ENCODE measurements around the gene ARMH1.

Gene ARMH1

DNA sequence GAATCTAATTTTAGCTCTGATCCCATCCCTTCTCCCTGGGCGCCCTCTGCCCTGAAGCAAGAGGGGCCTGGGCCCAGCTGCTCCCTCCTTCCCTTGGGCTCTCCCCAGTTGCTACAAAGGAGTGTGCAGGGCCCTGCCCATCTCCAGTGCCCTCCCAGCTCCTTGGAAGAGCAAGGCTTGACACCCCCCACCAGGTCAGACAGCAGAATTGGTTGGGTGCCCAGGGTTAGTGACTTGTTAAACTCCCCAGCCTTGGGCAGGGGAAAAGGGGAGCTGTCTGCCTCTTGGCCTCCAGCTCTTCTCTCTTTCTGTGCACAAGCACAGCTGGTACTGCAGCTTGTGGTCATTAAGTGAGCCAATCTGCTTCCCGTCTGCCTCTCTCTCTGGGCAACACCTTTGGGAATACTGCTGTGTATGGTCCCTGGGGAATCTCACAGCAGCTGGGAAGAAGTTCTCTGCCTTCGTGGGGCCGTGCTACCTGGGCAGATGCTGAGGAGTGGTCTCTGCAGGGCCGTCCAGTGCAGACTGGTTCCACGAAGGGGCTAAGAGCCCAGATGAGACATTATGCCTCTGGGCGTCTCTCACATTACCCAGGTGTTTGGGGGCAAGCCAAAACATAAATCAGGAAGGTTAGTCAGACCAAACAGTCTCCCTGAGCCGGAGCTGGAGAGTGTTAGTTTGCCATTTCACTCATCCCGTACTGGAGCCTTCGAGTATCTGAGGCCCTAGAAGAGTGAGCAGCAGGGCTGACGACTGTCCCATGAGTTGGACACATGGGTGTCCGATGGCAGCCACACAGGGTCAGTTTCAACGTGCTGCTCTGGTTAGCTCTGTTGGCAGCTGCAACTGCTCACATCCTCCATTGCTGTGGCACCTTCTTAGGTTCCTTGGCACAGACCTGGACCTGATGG lies 37.6 kb upstream of the ARMH1 start:
- no peak overlapping the region for H3K9ac ChIP-seq (ENCODE audit: low read length)
- no peak overlapping the region for H3K27ac ChIP-seq (ENCODE audit: low read depth, low read length)
- H3K36me3 ChIP-seq (ENCODE audit: control insufficient read depth, insufficient read depth, low read length), result peaks cover 88% of the 10 kb centered on the region
- H3K4me1 ChIP-seq (ENCODE audit: control insufficient read depth, insufficient read depth, low read length), result peaks cover 11% of the 10 kb centered on the region
- H3K27me3 ChIP-seq (ENCODE audit: control insufficient read depth, insufficient read depth, low read length), result no peaks in the 10 kb centered on the region
- no peaks in the 10 kb centered on the region for H3K9me3 ChIP-seq (ENCODE audit: control insufficient read depth, insufficient read depth, low read depth, low read length)
- H3K4me3 ChIP-seq (ENCODE audit: low read depth, low read length), result no peak overlapping the region

DNA sequence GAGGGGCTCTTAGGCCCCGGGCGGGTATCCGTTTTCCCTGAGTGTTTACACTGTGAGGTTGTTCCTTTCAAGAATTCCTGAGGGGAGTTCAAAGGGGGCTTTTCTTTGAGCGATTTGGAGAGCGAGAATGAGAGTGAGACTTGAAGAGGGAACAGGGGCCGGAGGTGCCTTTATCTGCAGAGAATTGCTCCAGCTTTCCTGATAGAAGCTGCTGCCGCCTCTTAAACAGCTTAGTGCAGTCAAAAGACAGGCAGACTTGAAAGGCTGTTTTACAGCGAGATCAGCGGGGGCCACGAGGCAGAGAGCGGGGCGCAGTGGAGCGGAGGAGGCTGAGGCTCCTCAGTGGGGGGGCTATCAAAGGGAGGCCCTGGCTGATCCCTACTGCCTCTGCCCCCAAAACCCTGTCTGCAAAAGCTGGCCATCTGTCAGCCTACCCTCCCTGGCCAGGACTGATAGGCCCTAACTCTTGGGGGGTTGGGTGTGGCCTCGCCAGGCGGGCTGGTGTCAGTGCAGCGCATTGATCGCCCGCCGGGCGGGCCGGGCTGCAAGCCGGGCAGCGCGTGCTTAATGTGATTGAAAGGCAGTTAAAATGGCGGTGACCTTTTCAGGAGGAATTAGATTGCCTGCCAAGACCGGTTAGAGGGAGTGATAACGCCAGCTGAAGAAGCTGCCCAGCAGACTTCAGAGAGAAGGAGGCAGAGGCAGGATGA lies 36.7 kb upstream of the ARMH1 start:
- Histone ChIP-seq H3K4me1 (ENCODE audit: control insufficient read depth, insufficient read depth, low read length) (peaks cover 6% of the 10 kb centered on the region), H3K27me3 (ENCODE audit: control insufficient read depth, insufficient read depth, low read length) (no peaks in the 10 kb centered on the region), H3K36me3 (ENCODE audit: control insufficient read depth, insufficient read depth, low read length) (peaks cover 97% of the 10 kb centered on the region), H3K27ac (ENCODE audit: low read depth, low read length) (no peak overlapping the region), H3K4me3 (ENCODE audit: low read depth, low read length) (no peak overlapping the region), H3K9me3 (ENCODE audit: control insufficient read depth, insufficient read depth, low read depth, low read length) (no peaks in the 10 kb centered on the region), H3K9ac (ENCODE audit: low read length) (no peak overlapping the region)

DNA sequence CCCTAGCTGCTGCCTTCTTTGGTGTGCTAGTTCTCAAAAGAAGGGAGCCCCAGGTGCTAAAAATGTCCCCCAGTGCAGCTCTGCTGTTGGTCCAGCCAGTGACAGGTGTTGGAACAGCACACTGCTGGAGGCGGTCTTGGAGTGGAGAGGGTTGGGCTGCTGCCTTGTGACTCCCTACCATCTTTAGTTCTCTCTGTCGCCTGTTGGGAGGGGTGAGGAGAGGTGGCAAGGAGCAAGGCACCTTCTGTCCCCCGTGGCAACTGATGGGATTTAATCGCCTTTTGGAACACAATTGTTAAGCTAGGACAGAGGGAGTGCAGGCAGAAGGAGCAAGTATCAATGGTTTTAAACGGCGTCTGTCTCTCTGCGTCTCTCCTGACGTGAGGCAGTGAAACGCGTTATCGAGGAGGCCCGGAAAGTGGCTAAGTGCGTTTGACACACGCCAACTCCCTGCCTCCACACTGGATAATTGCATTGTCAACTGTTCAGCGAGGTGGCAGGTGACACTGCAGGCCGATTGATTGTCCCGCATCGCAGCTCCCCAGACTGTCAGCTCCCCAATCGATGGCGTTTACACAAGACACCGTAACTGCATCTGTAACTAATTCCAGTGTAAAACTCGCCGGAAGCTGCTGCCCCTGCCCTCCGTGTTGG lies 34.2 kb upstream of the ARMH1 start:
- H3K4me1 ChIP-seq (ENCODE audit: control insufficient read depth, insufficient read depth, low read length), result no peaks in the 10 kb centered on the region
- no peaks in the 10 kb centered on the region for H3K27me3 ChIP-seq (ENCODE audit: control insufficient read depth, insufficient read depth, low read length)
- no peak overlapping the region for H3K27ac ChIP-seq (ENCODE audit: low read depth, low read length)
- peaks cover 96% of the 10 kb centered on the region for H3K36me3 ChIP-seq (ENCODE audit: control insufficient read depth, insufficient read depth, low read length)
- H3K9me3 ChIP-seq (ENCODE audit: control insufficient read depth, insufficient read depth, low read depth, low read length), result no peaks in the 10 kb centered on the region
- H3K9ac ChIP-seq (ENCODE audit: low read length), result no peak overlapping the region
- no peak overlapping the region for H3K4me3 ChIP-seq (ENCODE audit: low read depth, low read length)

DNA sequence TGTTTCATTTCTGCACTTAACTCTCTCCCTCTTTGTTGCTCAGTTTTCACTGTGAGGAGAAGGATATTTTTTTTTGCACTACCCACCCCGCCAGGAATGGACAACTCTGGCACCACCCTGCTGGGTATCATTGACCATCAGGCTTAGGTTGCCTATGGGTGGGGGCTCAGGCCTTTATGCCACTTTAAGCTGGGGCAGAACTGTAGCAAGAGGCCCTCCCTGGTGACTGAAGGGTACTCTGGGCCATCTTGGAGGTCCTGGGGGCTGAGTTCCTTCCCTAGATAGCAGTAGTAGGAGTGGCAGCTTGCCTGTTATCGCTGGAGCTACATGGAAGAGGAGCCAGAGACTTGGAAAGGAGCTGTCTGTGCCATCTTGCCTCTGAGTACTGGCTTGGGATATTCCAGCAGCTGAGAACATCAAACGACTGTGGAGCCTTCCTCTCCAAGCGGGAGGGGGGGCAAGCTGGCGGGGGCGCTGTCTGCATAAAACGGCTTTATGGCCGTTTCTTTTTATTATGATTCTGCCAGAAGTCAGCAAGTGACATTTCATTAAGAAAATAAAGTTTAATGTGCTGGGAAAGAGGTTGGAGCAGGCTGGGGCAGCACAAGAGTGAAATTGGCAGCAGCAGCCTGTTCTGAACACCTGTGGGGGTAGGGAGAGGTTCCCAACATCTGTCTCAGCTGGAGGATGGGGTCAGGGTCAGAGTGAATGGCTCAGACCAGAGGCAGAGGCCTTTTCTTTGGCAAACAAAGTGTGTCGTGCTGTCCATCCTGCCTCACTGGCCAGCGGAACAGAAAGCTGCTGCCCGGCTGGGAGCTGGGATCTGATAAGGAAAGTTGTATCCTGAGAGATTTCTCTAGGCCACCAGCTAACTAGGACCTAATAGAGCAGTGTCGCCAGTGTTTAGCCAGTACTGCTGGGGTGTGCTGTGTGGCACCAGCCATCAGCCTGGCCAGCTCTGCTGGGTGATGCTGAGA lies 33.1 kb upstream of the ARMH1 start:
- Histone ChIP-seq H3K4me3 (ENCODE audit: low read depth, low read length) (no peak overlapping the region), H3K4me1 (ENCODE audit: control insufficient read depth, insufficient read depth, low read length) (no peaks in the 10 kb centered on the region), H3K27ac (ENCODE audit: low read depth, low read length) (no peak overlapping the region), H3K27me3 (ENCODE audit: control insufficient read depth, insufficient read depth, low read length) (no peaks in the 10 kb centered on the region), H3K9ac (ENCODE audit: low read length) (no peak overlapping the region), H3K9me3 (ENCODE audit: control insufficient read depth, insufficient read depth, low read depth, low read length) (no peaks in the 10 kb centered on the region), H3K36me3 (ENCODE audit: control insufficient read depth, insufficient read depth, low read length) (peaks cover 95% of the 10 kb centered on the region)

DNA sequence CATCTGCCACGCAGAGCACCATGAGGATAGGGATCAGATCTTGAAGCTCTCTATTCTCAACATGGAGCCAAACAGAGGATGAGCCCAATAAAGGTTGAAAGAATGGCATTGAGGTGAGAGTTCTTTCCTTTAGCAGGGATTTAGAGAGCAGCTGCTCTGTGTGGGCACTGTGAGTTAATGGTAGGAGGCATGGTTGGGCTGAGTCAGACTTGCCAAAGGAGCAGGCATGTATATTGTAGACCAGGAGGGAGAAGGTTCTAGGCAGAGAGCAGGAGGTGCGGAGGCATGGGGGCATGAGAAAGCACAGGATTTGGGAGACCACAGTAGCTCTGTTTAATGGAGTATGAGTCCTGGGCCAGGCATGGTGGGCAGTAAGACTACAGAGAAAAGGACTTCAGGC lies 32.3 kb upstream of the ARMH1 start:
- H3K4me3 ChIP-seq (ENCODE audit: low read depth, low read length), result no peak overlapping the region
- no peak overlapping the region for H3K27ac ChIP-seq (ENCODE audit: low read depth, low read length)
- H3K9ac ChIP-seq (ENCODE audit: low read length), result no peak overlapping the region
- H3K36me3 ChIP-seq (ENCODE audit: control insufficient read depth, insufficient read depth, low read length), result peaks cover 94% of the 10 kb centered on the region
- H3K9me3 ChIP-seq (ENCODE audit: control insufficient read depth, insufficient read depth, low read depth, low read length), result no peaks in the 10 kb centered on the region
- H3K27me3 ChIP-seq (ENCODE audit: control insufficient read depth, insufficient read depth, low read length), result no peaks in the 10 kb centered on the region
- no peaks in the 10 kb centered on the region for H3K4me1 ChIP-seq (ENCODE audit: control insufficient read depth, insufficient read depth, low read length)

DNA sequence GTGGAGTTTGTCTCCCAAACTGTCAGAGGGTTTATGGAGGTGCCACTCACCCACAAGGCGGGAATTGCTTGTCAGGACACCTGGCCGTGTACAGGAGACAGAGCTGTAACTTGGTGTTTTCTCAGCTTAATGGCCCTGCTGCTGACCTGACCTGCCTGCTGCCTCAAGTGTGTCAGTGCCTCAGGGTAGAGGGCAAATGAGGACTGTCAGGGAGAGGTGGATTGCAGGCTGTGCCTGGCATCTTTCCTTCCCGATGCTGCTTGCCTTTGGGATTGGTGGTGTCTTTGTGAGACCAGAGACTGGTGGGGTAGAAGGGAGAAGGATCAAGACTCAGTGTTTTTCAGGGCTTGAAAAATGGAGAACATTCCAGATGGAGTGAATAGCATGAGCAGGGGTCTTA lies 31.6 kb upstream of the ARMH1 start:
- no peak overlapping the region for H3K27ac ChIP-seq (ENCODE audit: low read depth, low read length)
- H3K27me3 ChIP-seq (ENCODE audit: control insufficient read depth, insufficient read depth, low read length), result no peaks in the 10 kb centered on the region
- H3K4me1 ChIP-seq (ENCODE audit: control insufficient read depth, insufficient read depth, low read length), result no peaks in the 10 kb centered on the region
- no peaks in the 10 kb centered on the region for H3K9me3 ChIP-seq (ENCODE audit: control insufficient read depth, insufficient read depth, low read depth, low read length)
- peaks cover 94% of the 10 kb centered on the region for H3K36me3 ChIP-seq (ENCODE audit: control insufficient read depth, insufficient read depth, low read length)
- H3K4me3 ChIP-seq (ENCODE audit: low read depth, low read length), result no peak overlapping the region
- H3K9ac ChIP-seq (ENCODE audit: low read length), result no peak overlapping the region

DNA sequence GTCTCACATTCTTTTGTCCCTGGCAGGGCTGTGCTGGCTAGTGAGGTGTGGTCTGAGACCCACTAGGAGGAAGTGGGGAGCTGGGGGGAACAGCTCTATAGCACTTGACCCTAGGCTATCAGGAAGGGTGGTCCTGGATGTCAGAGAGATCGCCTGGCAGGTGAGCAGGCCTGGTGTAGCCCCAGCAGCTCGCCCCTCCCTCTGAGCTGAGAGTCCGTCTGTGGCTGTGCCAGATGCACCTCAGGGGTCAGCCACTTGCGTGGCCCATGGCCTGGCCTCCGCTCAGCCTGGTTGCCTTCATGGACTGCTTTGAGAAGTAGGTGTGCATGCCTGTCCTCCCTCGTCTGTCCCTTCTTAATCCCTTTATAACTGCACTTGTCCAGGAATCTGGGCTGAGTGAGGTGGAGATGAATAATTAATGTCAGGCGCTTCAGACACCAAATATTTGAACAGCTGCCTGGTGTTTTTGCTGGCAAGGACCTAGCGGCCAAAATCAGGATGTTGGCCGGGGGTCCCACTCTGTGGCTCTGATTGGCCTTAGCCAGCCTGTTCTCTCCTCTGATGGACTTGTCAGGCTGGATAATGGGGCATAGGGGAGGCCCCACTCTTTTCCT lies 30.7 kb upstream of the ARMH1 start:
- Histone ChIP-seq H3K27me3 (ENCODE audit: control insufficient read depth, insufficient read depth, low read length) (no peaks in the 10 kb centered on the region), H3K36me3 (ENCODE audit: control insufficient read depth, insufficient read depth, low read length) (peaks cover 93% of the 10 kb centered on the region), H3K27ac (ENCODE audit: low read depth, low read length) (no peak overlapping the region), H3K9ac (ENCODE audit: low read length) (no peak overlapping the region), H3K4me3 (ENCODE audit: low read depth, low read length) (no peak overlapping the region), H3K9me3 (ENCODE audit: control insufficient read depth, insufficient read depth, low read depth, low read length) (no peaks in the 10 kb centered on the region), H3K4me1 (ENCODE audit: control insufficient read depth, insufficient read depth, low read length) (no peaks in the 10 kb centered on the region)

DNA sequence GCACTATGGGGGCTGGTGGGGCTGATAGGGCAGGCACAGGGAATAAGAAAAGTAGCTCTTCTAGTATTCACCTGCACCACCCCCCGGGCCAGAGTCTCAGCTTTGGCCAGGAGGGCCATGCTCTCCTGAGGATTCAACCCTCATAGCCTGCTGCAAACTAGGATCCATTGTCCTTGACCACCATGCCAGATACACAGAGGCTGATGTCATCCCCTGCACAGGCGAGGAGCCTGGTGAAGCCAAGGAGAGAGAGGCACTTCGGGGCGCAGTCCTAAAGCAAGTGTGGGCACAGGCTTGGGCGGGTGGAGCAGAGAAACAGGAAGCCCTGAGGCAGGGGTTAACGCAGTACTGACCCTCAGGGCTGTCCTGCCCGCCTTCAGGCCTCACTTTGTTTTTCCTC lies 29.7 kb upstream of the ARMH1 start:
- Histone ChIP-seq H3K36me3 (ENCODE audit: control insufficient read depth, insufficient read depth, low read length) (peaks cover 95% of the 10 kb centered on the region), H3K9me3 (ENCODE audit: control insufficient read depth, insufficient read depth, low read depth, low read length) (no peaks in the 10 kb centered on the region), H3K27ac (ENCODE audit: low read depth, low read length) (no peak overlapping the region), H3K4me1 (ENCODE audit: control insufficient read depth, insufficient read depth, low read length) (peaks cover 7% of the 10 kb centered on the region), H3K9ac (ENCODE audit: low read length) (no peak overlapping the region), H3K27me3 (ENCODE audit: control insufficient read depth, insufficient read depth, low read length) (no peaks in the 10 kb centered on the region), H3K4me3 (ENCODE audit: low read depth, low read length) (no peak overlapping the region)

DNA sequence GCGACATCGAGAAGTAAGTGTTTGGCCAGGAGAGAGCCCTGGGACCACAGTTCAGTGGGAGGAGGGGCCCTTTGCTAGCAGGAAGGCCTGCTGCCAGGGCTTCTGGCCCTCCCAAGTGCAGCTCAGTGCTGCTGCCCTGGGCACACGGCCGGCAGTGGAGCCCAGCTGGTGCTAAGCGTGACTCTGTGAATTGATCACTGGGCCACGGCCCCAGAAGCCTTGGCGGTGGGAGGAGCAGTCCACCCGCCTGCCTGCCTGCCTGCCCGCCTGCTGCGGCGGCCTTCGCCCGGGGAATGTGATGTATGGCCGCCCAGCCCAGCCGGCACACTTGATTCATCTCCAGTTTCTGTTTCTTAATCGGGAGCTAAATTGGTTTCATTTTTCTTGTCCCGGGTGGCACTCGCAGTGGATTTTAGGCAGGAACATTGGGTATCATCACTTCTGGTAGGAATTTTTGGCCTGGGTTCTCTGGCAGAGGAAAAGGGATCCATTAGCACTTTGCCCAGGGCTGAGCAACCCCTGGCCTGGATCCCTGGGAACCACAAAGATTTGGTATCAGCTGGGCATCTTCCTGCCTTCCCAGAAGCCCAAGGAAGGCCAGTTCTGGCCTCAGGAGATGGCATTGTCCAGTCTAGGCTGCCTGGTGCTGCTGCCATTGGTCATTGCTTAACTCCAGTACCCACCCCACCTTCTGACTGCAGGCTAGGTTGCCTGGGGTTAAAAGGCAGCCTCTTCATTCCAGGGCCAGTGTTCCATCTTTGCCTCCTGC lies 28.9 kb upstream of the ARMH1 start:
- Histone ChIP-seq H3K36me3 (ENCODE audit: control insufficient read depth, insufficient read depth, low read length) (peaks cover 96% of the 10 kb centered on the region), H3K27ac (ENCODE audit: low read depth, low read length) (no peak overlapping the region), H3K4me3 (ENCODE audit: low read depth, low read length) (no peak overlapping the region), H3K9me3 (ENCODE audit: control insufficient read depth, insufficient read depth, low read depth, low read length) (no peaks in the 10 kb centered on the region), H3K9ac (ENCODE audit: low read length) (no peak overlapping the region), H3K4me1 (ENCODE audit: control insufficient read depth, insufficient read depth, low read length) (peaks cover 15% of the 10 kb centered on the region), H3K27me3 (ENCODE audit: control insufficient read depth, insufficient read depth, low read length) (no peaks in the 10 kb centered on the region)

Measured in HUES6 (cell line).